ENCODE results near the gene KRTAP1-1.
"Not testable (repeated sequence)": the region's sequence is repeated elsewhere in the genome, so short reads cannot be mapped to it uniquely, and the experiment has no call there.

KRTAP1-1 gene

GRCh38 chr17:41018541-41018940 lies 22.7 kb downstream of the KRTAP1-1 start:
- intact Hi-C loops (cut with DNase I): no loop called here
- no peak for DNase-seq

GRCh38 chr17:41016578-41017215 lies 24.6 kb downstream of the KRTAP1-1 start:
- intact Hi-C loops (cut with DNase I): no loop called here
- no peak for DNase-seq

GRCh38 chr17:41015454-41015853 lies 25.8 kb downstream of the KRTAP1-1 start:
- intact Hi-C loops (cut with DNase I): no loop called here
- DNase-seq: no peak

- intact Hi-C loops (cut with DNase I): no loop called here
Measured at GRCh38 chr17:41013606-41014005, 27.6 kb downstream of the KRTAP1-1 start.

GRCh38 chr17:41013181-41013580 lies 28.1 kb downstream of the KRTAP1-1 start:
- intact Hi-C loops (cut with DNase I): no loop called here
- no peak for DNase-seq

More at GRCh38 chr17:41013606-41014005, 27.6 kb downstream of the KRTAP1-1 start:
- DNase-seq: no peak

GRCh38 chr17:41012326-41013120 lies 28.7 kb downstream of the KRTAP1-1 start:
- intact Hi-C loops (cut with DNase I): no loop called here
- DNase-seq: no peak

- no peak for DNase-seq
- intact Hi-C loops (cut with DNase I): no loop called here
Measured at GRCh38 chr17:41010441-41010840, 30.8 kb downstream of the KRTAP1-1 start.

- DNase-seq: no peak
- intact Hi-C loops (cut with DNase I): no loop called here
Measured at GRCh38 chr17:41009936-41010335, 31.3 kb downstream of the KRTAP1-1 start.

GRCh38 chr17:41009301-41009760 lies 31.9 kb downstream of the KRTAP1-1 start:
- intact Hi-C loops (cut with DNase I): no loop called here
- DNase-seq: no peak

- DNase-seq: no peak
- intact Hi-C loops (cut with DNase I): no loop called here
Measured at GRCh38 chr17:41008811-41009210, 32.4 kb downstream of the KRTAP1-1 start, which contains the start of gene KRTAP3-1. Gene KRTAP3-1, minus strand, starts transcription at chr17:41009128. Its CDS starts 54 bp downstream, at chr17:41009074.

- no peak for DNase-seq
- intact Hi-C loops (cut with DNase I): no loop called here
Measured at GRCh38 chr17:41004397-41004796, 36.9 kb downstream of the KRTAP1-1 start.

GRCh38 chr17:41003926-41004325 lies 37.3 kb downstream of the KRTAP1-1 start:
- intact Hi-C loops (cut with DNase I): no loop called here
- DNase-seq: no peak

GRCh38 chr17:41002814-41003213 lies 38.4 kb downstream of the KRTAP1-1 start:
- intact Hi-C loops (cut with DNase I): no loop called here
- DNase-seq: no peak

- intact Hi-C loops (cut with DNase I): no loop called here
- no peak for DNase-seq
Measured at GRCh38 chr17:41001795-41002194, 39.5 kb downstream of the KRTAP1-1 start.

- DNase-seq; intact Hi-C loops (cut with DNase I): not testable (repeated sequence)
Measured at GRCh38 chr17:40999563-40999962, 41.7 kb downstream of the KRTAP1-1 start, which contains the start of gene KRTAP3-2. Gene KRTAP3-2, minus strand, starts transcription at chr17:40999906. Its CDS starts 53 bp downstream, at chr17:40999853.

GRCh38 chr17:40997361-40997760 lies 43.9 kb downstream of the KRTAP1-1 start:
- DNase-seq: no peak

GRCh38 chr17:40996829-40997228 lies 44.4 kb downstream of the KRTAP1-1 start:
- intact Hi-C loops (cut with DNase I): no loop called here
- no peak for DNase-seq

More at GRCh38 chr17:40997361-40997760, 43.9 kb downstream of the KRTAP1-1 start:
- intact Hi-C loops (cut with DNase I): no loop called here

GRCh38 chr17:40995116-40995515 lies 46.1 kb downstream of the KRTAP1-1 start:
- DNase-seq: no peak
- intact Hi-C loops (cut with DNase I): no loop called here

- no peak for DNase-seq
- intact Hi-C loops (cut with DNase I): no loop called here
Measured at GRCh38 chr17:40993839-40994238, 47.4 kb downstream of the KRTAP1-1 start, which contains the start of gene KRTAP3-3. Gene KRTAP3-3, minus strand, starts transcription at chr17:40994164. Its CDS starts 67 bp downstream, at chr17:40994097.

GRCh38 chr17:40993084-40993483 lies 48.2 kb downstream of the KRTAP1-1 start:
- intact Hi-C loops (cut with DNase I): no loop called here
- DNase-seq: no peak

Measured in head of caudate nucleus (tissue), 42 donors.